Measurements from ENCODE around the gene FALEC.

Gene FALEC

DNA sequence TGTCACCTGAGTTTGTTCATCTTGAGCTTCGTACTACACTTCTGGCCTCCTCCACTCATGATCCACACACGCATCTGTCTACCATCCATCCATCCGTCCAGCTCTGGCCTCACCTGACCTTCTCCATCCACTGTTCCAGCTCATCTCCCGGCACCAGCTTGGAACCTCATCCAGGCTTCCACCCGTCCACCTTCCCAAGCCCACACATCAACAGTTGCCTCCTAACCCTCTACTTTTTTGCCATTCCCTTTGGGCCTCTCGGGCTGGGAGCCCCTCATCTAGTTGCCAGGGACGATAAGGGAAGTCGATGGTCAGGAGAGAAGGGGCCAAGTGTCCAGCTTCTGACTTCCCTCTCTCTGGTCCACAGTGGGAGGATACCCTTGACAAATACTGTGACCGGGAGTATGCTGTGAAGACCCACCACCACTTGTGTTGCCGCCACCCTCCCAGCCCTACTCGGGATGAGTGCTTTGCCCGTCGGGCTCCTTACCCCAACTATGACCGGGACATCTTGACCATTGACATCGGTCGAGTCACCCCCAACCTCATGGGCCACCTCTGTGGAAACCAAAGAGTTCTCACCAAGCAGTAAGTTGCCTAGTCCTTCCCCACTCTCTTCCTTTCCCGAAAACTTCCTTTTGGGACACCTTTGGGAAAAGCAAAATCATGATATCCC, 3.4 kb upstream of the FALEC start:
- no peak for DNase-seq (ENCODE audit: low read depth in 1 of 2, low spot score in 1 of 2)

GRCh38 chr1:150512846-150513245, 2.7 kb upstream of the FALEC start:
- DNase-seq (ENCODE audit: low read depth in 1 of 2, low spot score in 1 of 2) = no peak

DNA sequence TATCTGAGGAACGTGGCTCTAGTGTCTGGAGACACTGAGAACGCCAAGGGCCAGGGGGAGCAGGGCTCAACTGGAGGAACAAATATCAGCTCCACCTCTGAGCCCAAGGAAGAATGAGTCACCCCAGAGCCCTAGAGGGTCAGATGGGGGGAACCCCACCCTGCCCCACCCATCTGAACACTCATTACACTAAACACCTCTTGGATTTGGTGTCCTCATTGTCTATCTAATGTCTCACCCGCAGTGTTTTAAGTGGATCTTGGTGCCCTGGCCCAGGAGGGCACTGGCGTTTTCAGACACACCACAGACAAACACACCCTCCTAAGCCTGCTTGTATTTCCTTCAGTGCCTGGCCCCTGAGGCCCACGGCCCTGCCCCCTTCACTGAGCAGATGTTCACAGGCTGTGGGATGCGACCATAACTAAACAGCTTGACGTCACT, 2.2 kb upstream of the FALEC start:
- DNase-seq (ENCODE audit: low read depth in 1 of 2, low spot score in 1 of 2) = no peak

DNA sequence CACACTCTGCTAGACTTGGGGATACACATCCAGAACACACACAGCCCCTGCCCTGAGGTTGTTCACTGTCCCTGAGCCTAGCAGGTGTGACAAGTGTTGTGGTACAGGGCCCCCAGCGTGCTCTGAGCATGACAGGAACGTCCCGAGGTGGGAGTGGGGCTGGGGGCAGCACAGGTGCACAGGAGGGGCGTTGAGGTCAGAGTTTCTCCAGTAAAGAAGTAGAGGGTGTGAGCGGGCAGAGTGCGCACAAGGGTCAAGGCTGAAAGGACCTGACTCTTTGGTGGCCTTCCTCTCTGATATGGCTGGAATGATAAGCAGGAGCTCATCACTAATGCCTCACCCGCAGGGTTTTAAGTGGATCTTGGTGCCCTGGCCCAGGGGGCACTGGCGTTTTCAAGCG, 1.3 kb upstream of the FALEC start:
- DNase-seq (ENCODE audit: low read depth in 1 of 2, low spot score in 1 of 2) = no peak

- no peak for DNase-seq (ENCODE audit: low read depth in 1 of 2, low spot score in 1 of 2)
These were observed 632 bp upstream of the FALEC start for GRCh38 chr1:150514913-150515327.

- DNase-seq (ENCODE audit: low read depth in 1 of 2, low spot score in 1 of 2) = no peak
These were observed 569 bp downstream of the FALEC start for GRCh38 chr1:150516050-150516591.

GRCh38 chr1:150516616-150517015, 1.1 kb downstream of the FALEC start:
- DNase-seq (ENCODE audit: low read depth in 1 of 2, low spot score in 1 of 2) = no peak

DNA sequence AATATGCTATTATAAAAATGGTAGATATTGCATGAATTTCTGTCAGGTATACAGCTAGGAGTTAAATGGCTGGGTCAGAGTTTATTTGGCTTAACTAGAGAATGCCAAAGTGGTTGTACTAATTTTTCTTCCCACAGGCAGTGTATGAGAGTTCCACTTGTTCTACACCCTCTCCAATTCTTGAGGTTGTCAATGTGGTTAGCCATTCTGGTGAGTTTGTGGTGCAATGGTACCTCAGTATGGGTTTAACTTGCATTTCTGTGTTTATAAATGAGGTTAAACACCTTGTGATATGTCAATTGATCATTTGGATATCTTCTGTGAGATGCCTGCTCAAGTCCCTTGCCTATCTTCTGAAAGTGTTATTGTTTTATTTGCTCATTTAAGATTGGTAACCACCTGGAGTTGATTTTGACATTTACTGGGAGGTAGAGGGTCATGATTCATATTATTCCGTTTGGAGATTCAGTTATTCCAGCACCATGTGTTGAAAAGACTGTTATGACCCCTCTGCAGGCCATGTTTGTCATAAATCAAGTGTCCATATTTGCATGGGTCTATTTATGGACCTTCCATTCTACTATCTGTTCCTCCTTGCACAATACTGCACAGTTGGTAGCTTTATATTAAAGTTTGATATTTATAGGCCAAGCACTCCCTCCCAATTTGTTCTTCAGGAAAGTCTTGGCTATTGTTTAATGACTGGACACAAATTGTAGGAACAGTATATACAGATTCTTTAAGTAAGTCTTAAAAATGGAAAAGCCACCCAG, 5.8 kb downstream of the FALEC start:
- DNase-seq (ENCODE audit: low read depth in 1 of 2, low spot score in 1 of 2) = no peak

DNA sequence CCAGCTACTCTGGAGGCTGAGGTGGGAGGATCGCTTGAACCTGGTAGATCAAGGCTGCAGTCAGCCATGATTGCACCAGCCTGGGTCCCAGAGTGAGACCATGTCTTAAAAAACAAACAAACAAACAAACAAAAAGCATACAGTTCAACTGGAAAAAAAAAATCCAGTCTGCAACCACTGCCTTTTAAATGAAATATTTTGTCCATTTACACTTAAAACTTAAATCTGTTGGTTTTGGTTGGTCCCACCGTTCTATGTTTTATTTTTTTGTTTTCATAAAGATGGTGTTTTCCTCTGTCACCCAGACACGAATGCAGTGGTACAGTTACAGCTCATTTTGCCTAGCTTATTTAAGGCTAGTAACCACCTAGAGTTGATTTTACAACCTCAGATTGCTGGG, 9.8 kb downstream of the FALEC start:
- DNase-seq (ENCODE audit: low read depth in 1 of 2, low spot score in 1 of 2) = no peak

DNA sequence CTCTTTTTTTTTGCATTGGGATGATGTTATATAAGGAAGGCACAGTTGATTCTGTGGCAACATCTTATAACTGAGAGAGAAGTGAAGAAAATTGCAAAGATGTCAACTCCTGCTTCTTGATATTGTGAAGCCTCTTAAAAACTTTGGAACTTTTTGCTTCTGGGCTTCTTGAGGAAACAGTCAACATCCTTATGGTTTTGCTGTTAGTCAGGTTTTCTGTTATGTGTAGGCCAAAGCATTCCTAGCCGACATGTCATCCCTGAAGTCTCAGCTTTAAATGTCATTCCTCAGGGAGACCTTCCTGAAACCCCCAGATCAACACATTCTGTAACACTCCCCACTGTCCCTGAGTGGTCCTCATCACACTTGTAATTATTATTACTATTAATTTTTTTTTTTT, 12.6 kb downstream of the FALEC start:
- DNase-seq (ENCODE audit: low read depth in 1 of 2, low spot score in 1 of 2) = no peak

GRCh38 chr1:150529017-150529416, 13.5 kb downstream of the FALEC start:
- DNase-seq (ENCODE audit: low read depth in 1 of 2, low spot score in 1 of 2) = no peak

DNA sequence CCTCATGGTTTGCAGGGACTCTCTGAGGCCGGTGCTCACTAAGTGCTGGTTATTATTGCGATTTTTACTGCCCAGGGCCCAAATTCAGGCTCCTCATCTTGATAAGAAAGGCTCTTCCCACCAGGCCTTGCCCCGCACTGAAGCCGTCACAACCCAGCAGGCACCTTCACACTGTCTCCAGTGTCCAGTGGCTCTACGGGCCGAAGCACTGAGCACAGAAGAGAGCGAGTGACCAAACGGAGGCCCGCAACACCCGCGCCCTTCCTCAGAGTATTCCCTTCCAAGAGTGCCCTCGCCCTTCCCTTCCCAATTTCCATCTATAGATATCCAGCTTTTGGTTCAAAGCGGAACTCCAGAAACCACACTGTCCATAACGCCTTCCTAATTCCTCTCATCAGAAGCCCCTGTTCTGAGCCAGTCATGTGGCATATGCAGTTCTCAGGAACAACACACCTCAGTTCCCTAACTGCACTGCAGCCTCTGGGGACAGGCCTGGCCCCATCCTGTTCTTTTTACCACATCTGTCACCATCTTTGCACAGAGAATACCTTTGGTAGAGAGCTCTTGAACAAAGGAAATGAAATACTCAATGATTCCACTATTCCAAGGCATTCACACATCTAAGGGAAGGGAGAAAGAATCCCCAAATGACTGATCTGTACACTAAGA, 15.1 kb downstream of the FALEC start:
- DNase-seq (ENCODE audit: low read depth in 1 of 2, low spot score in 1 of 2) = no peak

GRCh38 chr1:150532860-150533259, 17.3 kb downstream of the FALEC start:
- DNase-seq (ENCODE audit: low read depth in 1 of 2, low spot score in 1 of 2) = no peak

GRCh38 chr1:150534002-150534401, 18.4 kb downstream of the FALEC start:
- DNase-seq (ENCODE audit: low read depth in 1 of 2, low spot score in 1 of 2) = no peak

GRCh38 chr1:150535511-150536287, 20.1 kb downstream of the FALEC start:
- DNase-seq (ENCODE audit: low read depth in 1 of 2, low spot score in 1 of 2) = no peak

DNA sequence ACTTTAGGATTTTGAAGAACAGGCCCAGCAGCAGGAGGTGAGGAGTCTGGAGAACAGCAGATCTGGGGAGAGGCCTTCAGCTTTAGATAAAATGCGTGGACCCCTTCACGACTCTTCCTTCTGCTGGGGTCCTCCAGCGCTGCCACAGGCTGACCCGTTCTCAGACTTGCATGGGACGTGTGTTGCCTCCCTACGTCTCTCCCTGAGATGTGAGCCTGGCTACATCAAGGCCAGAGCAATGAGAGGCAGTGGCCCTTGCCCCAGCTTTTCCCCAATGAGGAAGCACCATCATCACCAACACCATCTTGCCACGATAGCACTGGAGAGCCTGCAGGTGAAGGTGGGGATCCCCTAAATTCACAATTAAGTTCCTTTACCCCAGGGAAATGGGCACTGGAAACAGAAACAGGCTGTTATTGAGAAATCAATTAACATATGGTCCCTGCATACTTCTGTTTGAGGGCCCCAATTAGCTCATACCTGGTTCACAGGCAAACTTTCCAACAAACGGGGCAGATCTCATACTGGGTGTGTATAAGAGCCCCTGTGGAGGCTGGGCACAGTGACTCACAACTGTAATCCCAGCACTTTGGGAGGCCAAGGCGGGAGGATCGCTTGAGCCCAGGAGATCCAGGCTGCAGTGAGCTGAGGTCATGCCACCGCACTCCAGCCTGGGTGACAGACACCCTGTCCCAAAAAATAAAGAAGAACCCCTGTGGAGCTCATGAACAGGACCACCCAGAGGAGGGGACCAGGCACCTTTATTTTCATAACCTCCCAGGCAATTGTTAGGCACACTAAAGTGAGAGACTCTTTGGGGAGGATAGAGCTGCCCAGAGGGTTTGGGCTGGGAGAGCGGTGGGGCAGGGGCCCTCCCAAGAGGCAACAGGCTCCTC, 21.5 kb downstream of the FALEC start:
- DNase-seq (ENCODE audit: low read depth in 1 of 2, low spot score in 1 of 2) = no peak

DNA sequence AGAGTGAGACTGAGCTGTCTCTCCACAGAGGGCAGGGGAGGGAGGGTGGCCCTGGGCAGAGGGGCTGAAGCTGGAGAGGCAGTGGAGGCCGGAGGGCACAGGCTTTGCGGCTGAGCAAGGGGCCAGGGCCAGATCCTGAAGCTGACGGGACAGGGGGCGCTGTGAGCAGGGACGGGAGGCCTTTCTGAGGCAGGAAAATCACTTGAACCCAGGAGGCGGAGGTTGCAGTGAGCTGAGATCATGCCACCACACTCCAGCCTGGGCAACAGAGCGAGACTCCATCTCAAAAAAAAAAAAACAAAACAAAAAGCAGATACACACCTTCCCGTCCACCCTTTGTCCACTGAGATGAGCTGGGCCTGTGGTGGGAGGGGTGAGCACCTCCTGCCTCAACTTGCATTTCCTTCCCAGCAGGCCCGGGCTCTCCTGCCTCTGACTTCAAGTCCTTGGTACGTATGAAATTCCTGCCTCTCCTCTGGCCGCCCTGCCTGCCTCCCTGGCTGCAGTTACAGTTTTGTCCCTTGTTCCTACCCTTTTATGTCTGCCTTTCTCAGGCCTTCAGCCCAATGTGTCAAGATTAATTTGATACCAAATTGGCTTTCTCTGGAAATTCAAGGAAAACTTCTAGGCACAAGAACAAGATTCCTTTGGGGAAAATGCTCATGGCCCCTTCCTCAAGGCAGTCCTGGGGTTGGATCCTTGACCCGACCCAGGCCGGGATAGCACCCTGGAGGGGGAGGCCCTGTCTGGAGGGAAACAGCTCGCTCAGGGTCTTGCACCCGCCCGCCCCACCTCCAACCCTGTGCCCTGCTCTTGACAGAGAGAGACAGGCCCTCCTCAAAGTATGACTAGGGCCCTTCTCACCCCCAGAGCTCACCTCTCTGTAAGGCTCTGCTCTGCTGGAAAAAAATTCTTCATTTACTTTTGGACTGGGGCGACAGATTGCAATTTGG, 22.5 kb downstream of the FALEC start:
- no peak for DNase-seq (ENCODE audit: low read depth in 1 of 2, low spot score in 1 of 2)

DNA sequence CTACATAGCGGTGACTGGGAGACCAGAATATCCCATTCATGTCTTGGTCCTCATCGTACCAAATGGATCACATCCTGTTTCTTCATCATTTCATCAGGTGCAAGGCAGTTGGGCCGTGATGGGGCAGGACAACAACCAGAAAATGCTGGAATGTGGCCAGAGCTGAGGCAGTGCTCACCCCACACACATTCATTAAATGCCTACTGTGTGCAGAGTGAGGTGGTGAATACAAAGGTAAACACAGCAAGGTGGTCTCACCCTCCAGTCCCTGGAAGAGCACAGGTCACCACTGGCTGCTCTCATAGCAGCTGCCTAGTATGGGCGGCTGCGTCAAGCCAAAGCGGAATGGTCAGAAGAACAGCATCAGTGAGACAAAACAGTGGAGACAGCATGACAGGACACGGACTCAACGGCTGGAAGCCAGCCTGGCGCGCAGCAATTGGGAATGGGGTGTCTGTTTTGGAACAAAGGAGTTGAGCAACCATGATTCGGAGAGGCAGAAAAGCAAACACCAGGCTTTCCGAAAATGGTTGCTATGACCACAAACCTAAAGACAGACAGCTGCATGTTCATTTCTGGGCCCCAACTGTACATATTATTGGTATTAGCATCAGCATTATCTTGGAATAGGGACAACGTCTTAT, 28.1 kb downstream of the FALEC start:
- DNase-seq (ENCODE audit: low read depth in 1 of 2, low spot score in 1 of 2) = no peak

- DNase-seq (ENCODE audit: low read depth in 1 of 2, low spot score in 1 of 2) = no peak
These were observed 28.7 kb downstream of the FALEC start for GRCh38 chr1:150544204-150544603.
